HL-60 (cell line): ENCODE measurements around the gene BBS2.

Source experiments
- DNase-seq, 2 experiments: peaks; one replicate each; pipeline ENCODE4 v3.0.0-alpha.2; 2010 to 2020; ENCODE audit warnings: low read depth in 1 of 2, low spot score in 1 of 2
- H3K27ac ChIP-seq: fragments of 250-450 bp; sonication (Bioruptor Pico); replicated peaks from 2 replicates; pipeline ENCODE4 v1.5.1; 2020; ENCODE audit warnings: mild to moderate bottlenecking, moderate library complexity
- H3K27me3 ChIP-seq: fragments of 250-450 bp; sonication (Bioruptor Pico); 2 replicates; pipeline ENCODE4 v1.5.1; 2021; ENCODE audit warnings: mild to moderate bottlenecking, moderate library complexity; ENCODE audit not compliant: insufficient read depth, poor library complexity, severe bottlenecking
- H3K4me3 ChIP-seq: replicated peaks from 2 replicates; pipeline ENCODE4 v1.5.1; 2011; ENCODE audit warnings: mild to moderate bottlenecking, control low read depth, low read length; ENCODE audit not compliant: insufficient read depth
- CTCF ChIP-seq: IDR thresholded peaks from one replicate; pipeline ENCODE4 v1.5.1; 2011; ENCODE audit warnings: low read length, control low read depth, inconsistent platforms; ENCODE audit not compliant: insufficient read depth
- GABPA ChIP-seq: IDR thresholded peaks from 2 replicates; pipeline ENCODE4 v1.6.1; 2012; ENCODE audit warnings: low read depth
- POLR2AphosphoS5 ChIP-seq: IDR thresholded peaks from 2 replicates; pipeline ENCODE4 v1.6.1; 2012; ENCODE audit warnings: low read depth
- REST ChIP-seq: IDR thresholded peaks from 2 replicates; pipeline ENCODE4 v1.6.1; 2012; ENCODE audit warnings: low read depth; ENCODE audit not compliant: insufficient replicate concordance
- SPI1 ChIP-seq: IDR thresholded peaks from 2 replicates; pipeline ENCODE4 v1.6.1; 2012; ENCODE audit warnings: low read depth, mild to moderate bottlenecking, borderline replicate concordance

BBS2 gene

GRCh38 chr16:56539656-56540055, 19.8 kb upstream of the BBS2 start:
- DNase-seq: no peak
- Histone ChIP-seq H3K27ac (no peak overlapping the region), H3K27me3 (peaks cover 3% of the 10 kb centered on the region), H3K4me3 (no peak overlapping the region)
- TF ChIP-seq POLR2AphosphoS5: no peak
- no peak for TF ChIP-seq SPI1
- no peak for TF ChIP-seq GABPA
- TF ChIP-seq CTCF: no peak
- no peak for TF ChIP-seq REST

GRCh38 chr16:56538331-56538730, 18.5 kb upstream of the BBS2 start:
- Histone ChIP-seq H3K27ac (no peak overlapping the region), H3K27me3 (peaks cover 2% of the 10 kb centered on the region), H3K4me3 (no peak overlapping the region)
- TF ChIP-seq REST (no peak), GABPA (no peak), CTCF (no peak), POLR2AphosphoS5 (no peak), SPI1 (no peak)
- DNase-seq: no peak

GRCh38 chr16:56534847-56535383, 15.1 kb upstream of the BBS2 start:
- no peak for DNase-seq
- no peak overlapping the region for H3K4me3 ChIP-seq
- no peak for TF ChIP-seq SPI1
- TF ChIP-seq CTCF: no peak
- no peak for TF ChIP-seq POLR2AphosphoS5
- TF ChIP-seq GABPA: no peak
- TF ChIP-seq REST: no peak
- no peak overlapping the region for H3K27ac ChIP-seq
- H3K27me3 ChIP-seq: peaks cover 4% of the 10 kb centered on the region
